Measurements from ENCODE around the gene SLC35A3. TPM values are rescaled to one million over a fixed set of nuclear protein-coding genes. Genes with fewer than 3 reads are reported as not detected.
A peak's percentile ranks its signal among the peaks of the same experiment; 100 is the strongest.
"Not testable (repeated sequence)": the region's sequence is repeated elsewhere in the genome, so short reads cannot be mapped to it uniquely, and the experiment has no call there.

The SLC35A3 gene
- total and polyA plus RNA-seq, 9 of the 15 experiments (the other 6 are each of a cell fraction or from before 2014, with no cell fraction given) = 3.5 to 21.7 (median 13.2) TPM

- peaks cover 9 to 26% of the 10 kb centered on the region in 2 experiments for H3K4me1 ChIP-seq (replicated peaks in 1 of 2; ENCODE audit: control insufficient read depth in 2 of 2, insufficient read depth in 2 of 2, low read length in 2 of 2)
- BruUV-seq (replicated peaks); H3K9me3 ChIP-seq (replicated peaks; ENCODE audit: control insufficient read depth, insufficient read depth, low read depth, low read length); POLR2A ChIA-PET; DNase-seq (ENCODE audit: extremely low read depth in 1 of 4, low spot score in 3 of 4); H3K27me3 ChIP-seq (ENCODE audit: control insufficient read depth in 2 of 2, insufficient read depth in 2 of 2, low read length in 2 of 2); in situ Hi-C loops (cut with MboI); H3K9me1 ChIP-seq (ENCODE audit: control insufficient read depth, insufficient read depth, low read length); H3K4me2 ChIP-seq (ENCODE audit: insufficient read depth, low read length); H2AFZ ChIP-seq (ENCODE audit: low read depth, low read length); CTCF ChIA-PET (ENCODE audit: low intra/inter-chr PET ratio); H3K4me3 ChIP-seq; H3K9ac ChIP-seq (ENCODE audit: insufficient read depth in 1 of 2, low read depth in 2 of 2, low read length in 2 of 2); FAIRE-seq; H3K27ac ChIP-seq (ENCODE audit: extremely low read depth, low read depth, low read length); ATAC-seq: not testable (repeated sequence)
- 0 out of 2 replicates have a peak, but pooled peaks have one; percentile 7 for TF ChIP-seq CEBPB (tag; IDR thresholded peaks at IDR 0.05)
- intact Hi-C loops (cut with micrococcal nuclease) = loop anchor here (10.0 kb wide), 1 partner anchor 218 kb away; the partner anchor contains the start of gene RTCA
- 93% methylated on average over 11 of the region's 11 CpGs for WGBS (ENCODE audit: insufficient coverage, low coverage, missing lambda C conversion rate)
- peaks cover 22% of the 10 kb centered on the region; the same call in 2 of the 3 replicates for H3K36me3 ChIP-seq (ENCODE audit: control insufficient read depth, insufficient read depth, low read length)
- H3K79me2 ChIP-seq (ENCODE audit: control insufficient read depth, insufficient read depth, low read length) = peaks cover 98% of the 10 kb centered on the region
- peaks cover 25% of the 10 kb centered on the region for H4K20me1 ChIP-seq (replicated peaks; ENCODE audit: control insufficient read depth, insufficient read depth, low read length)
These were observed 77.5 kb downstream of the SLC35A3 start for GRCh38 chr1:100047235-100047708.

DNA sequence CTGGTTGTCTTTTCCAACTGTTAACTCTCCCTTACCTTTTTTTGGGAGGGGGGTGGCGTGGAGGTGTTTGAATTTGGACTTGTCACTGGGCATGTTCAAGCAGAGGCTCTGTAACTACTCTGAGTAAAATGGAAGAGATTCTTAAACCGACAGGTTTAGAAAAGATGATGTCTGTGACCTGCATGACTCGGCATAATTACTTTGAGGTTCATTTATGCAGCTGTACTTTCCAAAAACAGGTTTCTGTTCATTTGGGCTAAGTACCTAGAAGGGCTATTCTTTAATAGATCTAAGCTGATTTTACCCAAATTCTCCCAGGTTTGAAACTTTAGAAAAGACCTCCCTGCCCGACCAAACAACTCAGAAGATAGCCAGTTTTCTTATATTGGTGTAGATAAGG, 80.3 kb downstream of the SLC35A3 start:
- no TSS peak for BruUV-seq (replicated peaks)
- in situ Hi-C loops (cut with MboI) (no loop called here), intact Hi-C loops (cut with micrococcal nuclease) (no loop called here)
- peaks cover 9 to 26% of the 10 kb centered on the region in 2 experiments for H3K4me1 ChIP-seq (replicated peaks in 1 of 2; ENCODE audit: control insufficient read depth in 2 of 2, insufficient read depth in 2 of 2, low read length in 2 of 2)
- H3K36me3 ChIP-seq (ENCODE audit: control insufficient read depth, insufficient read depth, low read length) = peaks cover 34% of the 10 kb centered on the region; the same call in 2 of the 3 replicates
- FAIRE-seq (peak; percentile 37), DNase-seq (ENCODE audit: extremely low read depth in 1 of 4, low spot score in 3 of 4) (peak in 1 of 4 experiments; percentile 41), ATAC-seq (peak; percentile 60)
- no peak overlapping the region for H3K4me3 ChIP-seq
- CTCF ChIA-PET (ENCODE audit: low intra/inter-chr PET ratio) = no interaction called here
- 21% methylated on average over 4 of the region's 4 CpGs for WGBS (ENCODE audit: insufficient coverage, low coverage, missing lambda C conversion rate)
- H3K79me2 ChIP-seq (ENCODE audit: control insufficient read depth, insufficient read depth, low read length) = peaks cover 90% of the 10 kb centered on the region
- POLR2A ChIA-PET = interaction anchor here (1.3 kb wide), 1 partner anchor 9 kb away, joined by 4 read pairs; no protein-coding TSS in a partner anchor
- peaks cover 21% of the 10 kb centered on the region for H4K20me1 ChIP-seq (replicated peaks; ENCODE audit: control insufficient read depth, insufficient read depth, low read length)
- H3K27me3 ChIP-seq (ENCODE audit: control insufficient read depth in 2 of 2, insufficient read depth in 2 of 2, low read length in 2 of 2) = no peaks in the 10 kb centered on the region
- H2AFZ ChIP-seq (ENCODE audit: low read depth, low read length) = no peak overlapping the region
- TF ChIP-seq NFE2L1 (tag; IDR thresholded peaks at IDR 0.05; ENCODE audit: borderline replicate concordance, low read depth) (peak; percentile 83), ZNF347 (CRISPR knock-in tag; IDR thresholded peaks at IDR 0.05; ENCODE audit: low read depth) (no peak), SMARCE1 (IDR thresholded peaks at IDR 0.05) (0 out of 2 replicates have a peak, but pooled peaks have one; percentile 14), MAFF (IDR thresholded peaks at IDR 0.05; ENCODE audit: low read length) (peak; percentile 89), ZNF316 (IDR thresholded peaks at IDR 0.05) (peak; percentile 91), BACH1 (tag; IDR thresholded peaks at IDR 0.05) (0 out of 2 replicates have a peak, but pooled peaks have one; percentile 49), MECOM (CRISPR knock-in tag; IDR thresholded peaks at IDR 0.05) (0 out of 2 replicates have a peak, but pooled peaks have one; percentile 46), C11orf30 (IDR thresholded peaks at IDR 0.05; ENCODE audit: low read depth) (peak; percentile 85), MAFG (tag; conservative IDR thresholded peaks at IDR 0.05) (peak; percentile 94), MYBL2 (IDR thresholded peaks at IDR 0.05; ENCODE audit: low read depth) (no peak), MYBL2 (CRISPR knock-in tag; IDR thresholded peaks at IDR 0.05; ENCODE audit: borderline replicate concordance) (no peak), DPF2 (IDR thresholded peaks at IDR 0.05) (peak; percentile 61), FOXA1 (IDR thresholded peaks at IDR 0.05; ENCODE audit: borderline replicate concordance) (no peak), PHB (CRISPR knock-in tag; IDR thresholded peaks at IDR 0.05) (no peak), NFE2 (IDR thresholded peaks at IDR 0.05; ENCODE audit: low read depth) (peak; percentile 97), SMARCA4 (IDR thresholded peaks at IDR 0.05) (peak; percentile 43; the same call in 1 of the 2 replicates), MAFK (IDR thresholded peaks at IDR 0.05; ENCODE audit: low read length) (peak; percentile 86), TAF7 (tag; IDR thresholded peaks at IDR 0.05) (no peak), ARID1B (IDR thresholded peaks at IDR 0.05) (peak; percentile 23; the same call in 1 of the 2 replicates), CBX3 (IDR thresholded peaks at IDR 0.05; ENCODE audit: borderline replicate concordance in 1 of 2, low read length in 2 of 2) (no peak)
- no peaks in the 10 kb centered on the region for H3K9me1 ChIP-seq (ENCODE audit: control insufficient read depth, insufficient read depth, low read length)
- H3K4me2 ChIP-seq (ENCODE audit: insufficient read depth, low read length) = no peak overlapping the region
- 0 out of 4 replicates have a peak overlapping the region, but pooled peaks of 1 of the 2 experiments have one; percentile 17 for H3K9ac ChIP-seq (ENCODE audit: insufficient read depth in 1 of 2, low read depth in 2 of 2, low read length in 2 of 2)
- H3K9me3 ChIP-seq (replicated peaks; ENCODE audit: control insufficient read depth, insufficient read depth, low read depth, low read length) = no peaks in the 10 kb centered on the region
- peak overlapping the region; percentile 6; the same call in 1 of the 3 replicates for H3K27ac ChIP-seq (ENCODE audit: extremely low read depth, low read depth, low read length)
